ENCODE results near the gene HOXB3. TPM values are rescaled to one million over a fixed set of nuclear protein-coding genes. Genes with fewer than 3 reads are reported as not detected.

Gene HOXB3
- total and polyA plus RNA-seq, 2 of the 13 experiments (the other 11 are each of a cell fraction or from before 2014, with no cell fraction given): not detected

DNA sequence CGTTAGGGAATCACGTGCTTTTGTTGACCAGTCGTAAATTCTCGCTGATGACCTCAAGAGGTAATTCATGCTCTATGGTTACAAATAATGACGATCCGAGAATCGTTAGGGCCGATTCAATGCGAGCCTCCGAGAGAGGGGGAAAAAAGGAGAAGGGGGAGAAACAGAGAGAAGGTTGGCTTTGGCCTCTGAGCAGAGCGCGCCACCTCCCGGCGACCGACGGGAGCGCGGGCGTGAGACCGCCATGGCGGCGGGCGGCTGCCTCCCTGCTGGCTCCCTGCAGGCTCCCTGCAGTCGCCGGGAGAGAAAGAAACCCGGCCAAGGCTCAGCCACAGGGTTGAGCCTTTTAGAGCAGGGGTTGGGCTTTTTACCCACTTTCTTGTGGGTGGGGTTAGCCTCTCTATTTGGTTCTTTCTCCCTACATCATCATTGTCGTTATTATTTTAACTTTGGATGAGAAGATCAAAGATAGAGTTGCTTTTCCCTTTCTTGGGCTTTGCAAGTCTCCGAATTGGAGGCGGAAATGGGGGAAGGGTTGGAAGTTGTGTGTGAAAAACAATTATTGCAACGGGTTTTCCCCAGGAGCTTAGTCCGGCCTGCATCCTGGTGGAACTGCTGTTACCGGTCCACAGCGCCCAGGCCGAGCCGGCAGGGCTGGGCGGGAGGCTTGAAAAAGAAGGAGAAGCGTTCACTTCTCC, 3.9 kb upstream of the HOXB3 start (continued):
- TF ChIP-seq, protein P1, sequence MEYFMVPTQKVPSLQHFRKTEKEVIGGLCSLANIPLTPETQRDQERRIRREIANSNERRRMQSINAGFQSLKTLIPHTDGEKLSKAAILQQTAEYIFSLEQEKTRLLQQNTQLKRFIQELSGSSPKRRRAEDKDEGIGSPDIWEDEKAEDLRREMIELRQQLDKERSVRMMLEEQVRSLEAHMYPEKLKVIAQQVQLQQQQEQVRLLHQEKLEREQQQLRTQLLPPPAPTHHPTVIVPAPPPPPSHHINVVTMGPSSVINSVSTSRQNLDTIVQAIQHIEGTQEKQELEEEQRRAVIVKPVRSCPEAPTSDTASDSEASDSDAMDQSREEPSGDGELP (IDR thresholded peaks at IDR 0.05; ENCODE audit: borderline replicate concordance, low read depth): no peak
- TF ChIP-seq ZNF878 (CRISPR knock-in tag; IDR thresholded peaks at IDR 0.05): no peak
- no peak for TF ChIP-seq GLI4 (CRISPR knock-in tag; IDR thresholded peaks at IDR 0.05; ENCODE audit: borderline replicate concordance)
- TF ChIP-seq CAMTA2 (CRISPR knock-in tag; IDR thresholded peaks at IDR 0.05; ENCODE audit: borderline replicate concordance): no peak
- TF ChIP-seq ZNF616 (CRISPR knock-in tag; IDR thresholded peaks at IDR 0.05; ENCODE audit: low read depth): no peak
- no peak for TF ChIP-seq ZNF138 (CRISPR knock-in tag; IDR thresholded peaks at IDR 0.05; ENCODE audit: low read depth)
- TF ChIP-seq SNAPC5 (CRISPR knock-in tag; IDR thresholded peaks at IDR 0.05; ENCODE audit: borderline replicate concordance): no peak
- peak; percentile 66; the same call in 1 of the 2 replicates for TF ChIP-seq RNF2 (conservative IDR thresholded peaks at IDR 0.05; ENCODE audit: low read depth)
- no peak for TF ChIP-seq ZNF44 (CRISPR knock-in tag; IDR thresholded peaks at IDR 0.05)
- no peak for TF ChIP-seq NR2F2 (IDR thresholded peaks at IDR 0.05; ENCODE audit: borderline replicate concordance, low read depth)
- TF ChIP-seq ARID5B (CRISPR knock-in tag; IDR thresholded peaks at IDR 0.05): 0 out of 2 replicates have a peak, but pooled peaks have one; percentile 14
- TF ChIP-seq RBM39 (IDR thresholded peaks at IDR 0.05; ENCODE audit: low read depth, low read length, poor library complexity, severe bottlenecking): peak; percentile 65
- TF ChIP-seq SMAD3 (CRISPR knock-in tag; IDR thresholded peaks at IDR 0.05): no peak
- TF ChIP-seq RAD21 (CRISPR knock-in tag; IDR thresholded peaks at IDR 0.05): peak; percentile 82
- TF ChIP-seq ZNF234 (CRISPR knock-in tag; conservative IDR thresholded peaks at IDR 0.05): no peak
- no peak for TF ChIP-seq ATRX (CRISPR knock-in tag; IDR thresholded peaks at IDR 0.05; ENCODE audit: borderline replicate concordance)
- TF ChIP-seq, protein P2, sequence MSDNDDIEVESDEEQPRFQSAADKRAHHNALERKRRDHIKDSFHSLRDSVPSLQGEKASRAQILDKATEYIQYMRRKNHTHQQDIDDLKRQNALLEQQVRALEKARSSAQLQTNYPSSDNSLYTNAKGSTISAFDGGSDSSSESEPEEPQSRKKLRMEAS (IDR thresholded peaks at IDR 0.05): no peak
- peak; percentile 81 for TF ChIP-seq ZNF740 (CRISPR knock-in tag; IDR thresholded peaks at IDR 0.05)
- no peak for TF ChIP-seq PRPF4 (IDR thresholded peaks at IDR 0.05; ENCODE audit: low read depth, low read length, poor library complexity, severe bottlenecking)
- no peak for TF ChIP-seq IRF1 (CRISPR knock-in tag; IDR thresholded peaks at IDR 0.05; ENCODE audit: low read depth)
- TF ChIP-seq KLF12 (CRISPR knock-in tag; IDR thresholded peaks at IDR 0.05; ENCODE audit: borderline replicate concordance): no peak
- TF ChIP-seq, protein P3, sequence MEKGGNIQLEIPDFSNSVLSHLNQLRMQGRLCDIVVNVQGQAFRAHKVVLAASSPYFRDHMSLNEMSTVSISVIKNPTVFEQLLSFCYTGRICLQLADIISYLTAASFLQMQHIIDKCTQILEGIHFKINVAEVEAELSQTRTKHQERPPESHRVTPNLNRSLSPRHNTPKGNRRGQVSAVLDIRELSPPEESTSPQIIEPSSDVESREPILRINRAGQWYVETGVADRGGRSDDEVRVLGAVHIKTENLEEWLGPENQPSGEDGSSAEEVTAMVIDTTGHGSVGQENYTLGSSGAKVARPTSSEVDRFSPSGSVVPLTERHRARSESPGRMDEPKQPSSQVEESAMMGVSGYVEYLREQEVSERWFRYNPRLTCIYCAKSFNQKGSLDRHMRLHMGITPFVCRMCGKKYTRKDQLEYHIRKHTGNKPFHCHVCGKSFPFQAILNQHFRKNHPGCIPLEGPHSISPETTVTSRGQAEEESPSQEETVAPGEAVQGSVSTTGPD (CRISPR knock-in tag; IDR thresholded peaks at IDR 0.05): no peak
- TF ChIP-seq MIXL1 (CRISPR knock-in tag; IDR thresholded peaks at IDR 0.05): no peak
